Measurements from ENCODE around the gene PTPN20.

The PTPN20 gene

DNA sequence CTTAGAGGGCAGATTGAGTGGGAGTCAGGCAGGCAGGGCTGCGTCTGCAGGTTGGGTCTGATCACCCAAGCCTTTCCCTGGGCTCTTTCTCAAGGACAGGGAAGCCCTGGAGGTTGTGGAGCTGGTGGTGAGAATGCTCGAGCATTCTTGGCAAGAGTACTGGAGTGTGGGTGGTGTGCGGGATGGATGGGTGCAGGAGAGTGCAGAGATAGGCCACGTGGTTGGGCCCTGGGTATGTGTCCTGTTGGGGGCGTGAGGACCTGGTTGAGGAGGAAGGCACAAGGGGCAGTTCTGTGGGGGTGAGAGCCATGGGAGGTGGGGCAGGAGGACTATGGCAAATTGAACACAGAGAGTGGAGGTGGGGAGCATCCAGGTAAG, 135.9 kb downstream of the PTPN20 start:
- POLR2A ChIA-PET = no interaction called here
- TF ChIP-seq CTCF (IDR thresholded peaks at IDR 0.05; ENCODE audit: control extremely low read depth, extremely low read depth, low read depth, missing control alignments) = no peak
- CTCF ChIA-PET = interaction anchor here (0.6 to 6.2 kb wide), 36 partner anchors 9 to 311 kb away, joined by 3 to 125 read pairs (median 4); no protein-coding TSS in a partner anchor

DNA sequence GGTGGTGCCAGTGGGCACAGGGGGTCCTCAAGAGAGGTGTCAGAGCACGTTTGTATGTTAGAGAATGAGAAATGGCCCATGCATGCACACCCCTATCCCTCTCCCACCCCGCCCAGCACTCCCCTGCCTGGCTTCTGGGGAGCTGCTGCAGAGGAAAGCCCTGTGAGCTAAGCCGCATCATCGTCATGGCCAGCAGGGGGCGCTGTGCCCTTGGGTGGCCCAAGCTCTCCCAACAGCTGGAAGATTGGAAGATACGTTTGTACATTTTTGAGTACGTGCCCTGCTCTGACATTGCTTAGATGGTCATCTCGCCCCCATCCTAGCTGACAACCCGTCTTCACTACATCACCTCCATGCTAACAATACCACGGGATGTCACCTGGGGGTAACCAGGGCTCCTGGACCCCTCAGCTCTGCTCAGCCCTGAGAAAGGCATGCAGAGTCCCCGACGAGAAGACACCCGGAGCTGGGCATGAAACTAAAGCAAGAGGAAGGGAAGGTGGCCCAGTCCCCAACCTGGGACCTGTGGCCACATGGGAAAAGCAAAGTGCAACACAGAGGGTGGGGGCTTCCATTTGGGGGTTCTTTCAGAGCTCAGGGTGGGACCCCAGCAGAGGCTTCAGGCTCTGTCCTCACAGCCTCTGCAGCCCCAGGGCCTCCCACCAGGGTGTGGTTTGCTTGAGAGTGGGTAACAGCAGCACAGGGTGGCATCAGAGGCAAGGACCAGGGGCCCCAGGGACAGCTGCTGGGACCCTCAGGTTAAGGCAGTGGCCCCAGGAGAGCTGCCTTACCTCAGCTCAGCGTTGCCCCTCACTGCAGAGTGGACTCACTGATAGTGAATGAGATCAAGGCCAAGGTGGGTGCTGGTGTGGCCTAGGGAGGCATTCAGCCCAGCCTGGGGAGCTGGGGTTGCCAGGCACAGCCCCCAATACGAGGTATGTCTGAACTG, 136.6 kb downstream of the PTPN20 start:
- POLR2A ChIA-PET = no interaction called here
- DNase-seq (ENCODE audit: extremely low spot score) = peak; percentile 78
- CTCF ChIA-PET = interaction anchor here (0.6 to 6.2 kb wide), 38 partner anchors 9 to 318 kb away, joined by 3 to 125 read pairs (median 4); no protein-coding TSS in a partner anchor
- TF ChIP-seq CTCF (IDR thresholded peaks at IDR 0.05; ENCODE audit: control extremely low read depth, extremely low read depth, low read depth, missing control alignments) = peak; percentile 84

More for the DNA sequence above, 135.9 kb downstream of the PTPN20 start:
- DNase-seq (ENCODE audit: extremely low spot score) = no peak

- POLR2A ChIA-PET = no interaction called here
- no peak for DNase-seq (ENCODE audit: extremely low spot score)
- CTCF ChIA-PET = interaction anchor here (1.1 to 6.2 kb wide), 17 partner anchors 11 to 309 kb away, joined by 3 to 125 read pairs (median 6); no protein-coding TSS in a partner anchor
- TF ChIP-seq CTCF (IDR thresholded peaks at IDR 0.05; ENCODE audit: control extremely low read depth, extremely low read depth, low read depth, missing control alignments) = no peak
Observed at GRCh38 chr10:47048526-47048905, 137.3 kb downstream of the PTPN20 start.

DNA sequence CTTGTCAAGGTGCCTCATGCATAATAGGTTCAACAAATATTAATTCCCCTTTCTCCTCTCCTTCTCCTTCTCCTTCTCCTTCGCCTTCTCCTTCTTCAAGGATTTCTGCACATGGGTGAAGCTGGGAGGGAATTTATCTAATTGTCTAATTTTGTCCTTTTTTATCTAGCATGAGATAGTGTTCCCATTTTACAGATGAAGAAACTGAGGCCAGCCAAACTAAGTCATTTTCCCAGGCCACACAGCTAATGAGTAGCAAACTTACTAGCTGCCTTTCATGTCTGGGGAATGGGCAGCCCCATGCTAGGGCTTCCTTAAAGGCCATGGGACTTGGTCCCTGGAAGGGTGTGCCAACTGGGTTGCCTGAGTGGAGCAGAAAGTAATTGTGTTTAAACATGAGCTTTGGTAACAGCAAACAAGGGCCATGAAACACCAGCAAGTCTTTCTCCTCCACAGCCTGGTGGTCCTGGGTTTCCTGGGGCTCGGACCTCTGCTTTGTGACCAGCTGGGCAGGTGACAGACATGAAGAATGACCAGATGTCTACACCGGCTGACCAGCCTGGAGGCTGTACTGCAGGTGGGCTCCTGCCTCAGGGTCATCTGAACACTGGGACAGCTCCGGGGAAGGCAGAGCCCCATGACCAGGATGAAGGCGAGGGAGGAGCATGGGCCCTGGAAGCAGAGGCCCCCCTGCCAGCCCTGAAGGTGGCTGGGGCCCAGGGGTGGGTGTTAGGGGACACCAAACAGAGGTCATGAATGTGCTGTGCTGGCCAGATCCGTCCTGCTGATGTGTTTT, 138.0 kb downstream of the PTPN20 start:
- TF ChIP-seq CTCF (IDR thresholded peaks at IDR 0.05; ENCODE audit: control extremely low read depth, extremely low read depth, low read depth, missing control alignments) = no peak
- POLR2A ChIA-PET = no interaction called here
- CTCF ChIA-PET = interaction anchor here (1.1 to 6.2 kb wide), 7 partner anchors 15 to 292 kb away, joined by 5 to 125 read pairs (median 10); no protein-coding TSS in a partner anchor

GRCh38 chr10:47049906-47050305, 138.7 kb downstream of the PTPN20 start:
- CTCF ChIA-PET = interaction anchor here (1.1 to 6.2 kb wide), 3 partner anchors 27 to 292 kb away, joined by 5 to 125 read pairs (median 18); no protein-coding TSS in a partner anchor
- DNase-seq (ENCODE audit: extremely low spot score) = no peak
- POLR2A ChIA-PET = no interaction called here
- TF ChIP-seq CTCF (IDR thresholded peaks at IDR 0.05; ENCODE audit: control extremely low read depth, extremely low read depth, low read depth, missing control alignments) = no peak

More for the DNA sequence above, 138.0 kb downstream of the PTPN20 start:
- no peak for DNase-seq (ENCODE audit: extremely low spot score)
